ENCODE data around the gene CACHD1. TPM values are rescaled to one million over a fixed set of nuclear protein-coding genes. Genes with fewer than 3 reads are reported as not detected.

The CACHD1 gene
- total RNA-seq, 1 experiment from 2014 or later, result 29.9 TPM

GRCh38 chr1:64570267-64570855, 100.4 kb downstream of the CACHD1 start:
- CTCF ChIA-PET, result no interaction called here
- intact Hi-C loops (cut with micrococcal nuclease; ENCODE audit: unreplicated experiment), result no loop called here
- no peaks in the 10 kb centered on the region; the same call in 1 of the 2 replicates for H3K4me1 ChIP-seq (ENCODE audit: control insufficient read depth, insufficient read depth, low read length)
- POLR2A ChIA-PET, result no interaction called here
- TF ChIP-seq CTCF (IDR thresholded peaks at IDR 0.05) (no peak), SIN3A (IDR thresholded peaks at IDR 0.05; ENCODE audit: borderline replicate concordance, insufficient read depth, low read depth, low read length) (no peak), POLR2AphosphoS5 (IDR thresholded peaks at IDR 0.05; ENCODE audit: low read depth, low read length) (no peak), TCF7L2 (IDR thresholded peaks at IDR 0.05; ENCODE audit: low read depth, low read length) (no peak), REST (IDR thresholded peaks at IDR 0.05; ENCODE audit: insufficient read depth in 1 of 2, low read depth in 2 of 2, low read length in 1 of 2) (no peak)
- ATAC-seq, result no peak
- H3K36me3 ChIP-seq (ENCODE audit: control insufficient read depth, insufficient read depth, low read length), result no peaks in the 10 kb centered on the region
- H3K4me3 ChIP-seq (ENCODE audit: low read depth in 2 of 2, low read length in 2 of 2), result no peak overlapping the region
- no peaks in the 10 kb centered on the region for H3K9me3 ChIP-seq (ENCODE audit: control insufficient read depth, insufficient read depth, low read depth, low read length)
- H3K27me3 ChIP-seq (ENCODE audit: control insufficient read depth, insufficient read depth, low read length), result no peaks in the 10 kb centered on the region
- no peak for DNase-seq (ENCODE audit: low read depth, low spot score)
- BruUV-seq (replicated peaks), result no TSS peak
- in situ Hi-C loops (cut with HindIII; ENCODE audit: low pct_unique_long_range_greater_than_20kb, low sequenced_read_pairs), result no loop called here
- no peak overlapping the region for H3K27ac ChIP-seq (ENCODE audit: low read length)

- POLR2A ChIA-PET, result no interaction called here
- H3K36me3 ChIP-seq (ENCODE audit: control insufficient read depth, insufficient read depth, low read length), result no peaks in the 10 kb centered on the region
- no peak for ATAC-seq
- no peaks in the 10 kb centered on the region for H3K9me3 ChIP-seq (ENCODE audit: control insufficient read depth, insufficient read depth, low read depth, low read length)
- no peak for DNase-seq (ENCODE audit: low read depth, low spot score)
- BruUV-seq (replicated peaks), result no TSS peak
- H3K4me1 ChIP-seq (ENCODE audit: control insufficient read depth, insufficient read depth, low read length), result no peaks in the 10 kb centered on the region
- in situ Hi-C loops (cut with HindIII; ENCODE audit: low pct_unique_long_range_greater_than_20kb, low sequenced_read_pairs), result no loop called here
- no peak overlapping the region for H3K4me3 ChIP-seq (ENCODE audit: low read depth in 2 of 2, low read length in 2 of 2)
- intact Hi-C loops (cut with micrococcal nuclease; ENCODE audit: unreplicated experiment), result no loop called here
- no peak overlapping the region for H3K27ac ChIP-seq (ENCODE audit: low read length)
- TF ChIP-seq POLR2AphosphoS5 (IDR thresholded peaks at IDR 0.05; ENCODE audit: low read depth, low read length) (no peak), TCF7L2 (IDR thresholded peaks at IDR 0.05; ENCODE audit: low read depth, low read length) (no peak), SIN3A (IDR thresholded peaks at IDR 0.05; ENCODE audit: borderline replicate concordance, insufficient read depth, low read depth, low read length) (no peak), REST (IDR thresholded peaks at IDR 0.05; ENCODE audit: insufficient read depth in 1 of 2, low read depth in 2 of 2, low read length in 1 of 2) (no peak)
- CTCF ChIA-PET, result no interaction called here
- H3K27me3 ChIP-seq (ENCODE audit: control insufficient read depth, insufficient read depth, low read length), result no peaks in the 10 kb centered on the region
These were observed 102.4 kb downstream of the CACHD1 start for GRCh38 chr1:64572222-64572900.
